Measurements from ENCODE around the gene CLMN. TPM values are rescaled to one million over a fixed set of nuclear protein-coding genes. Genes with fewer than 3 reads are reported as not detected.

The CLMN gene
- total and polyA plus RNA-seq, 2 of the 8 experiments (the other 6 are each of a cell fraction or from before 2014, with no cell fraction given): 1.6 to 8.2 TPM

GRCh38 chr14:95199298-95199983 is 120.3 kb downstream of the CLMN start:
- ChIA-PET CTCF (ENCODE audit: partially characterized antibody) (interaction anchor here (0.6 to 4.3 kb wide), 4 partner anchors 22 to 492 kb away, joined by 3 to 10 read pairs (median 3); no protein-coding TSS in a partner anchor), POLR2A (ENCODE audit: partially characterized antibody) (interaction anchor here (0.7 to 1.7 kb wide), 5 partner anchors 8 to 152 kb away, joined by 3 to 4 read pairs (median 3); no protein-coding TSS in a partner anchor)
- Histone ChIP-seq H3K9me3 (ENCODE audit: insufficient read depth in 2 of 2, low read depth in 1 of 2, low read length in 1 of 2) (no peaks in the 10 kb centered on the region; a peak in 1 of 4 replicates), H4K8ac (ENCODE audit: extremely low read depth, insufficient read depth, low read length) (no peak overlapping the region), H3K56ac (replicated peaks; ENCODE audit: insufficient read length, low read depth, low read length) (no peak overlapping the region), H2BK20ac (ENCODE audit: low read length) (peak overlapping the region; percentile 97), H4K5ac (ENCODE audit: insufficient read length, low read depth, low read length) (no peak overlapping the region), H3K9ac (replicated peaks in 1 of 4; ENCODE audit: extremely low read depth in 1 of 4, low read depth in 3 of 4, low read length in 3 of 4) (no peak overlapping the region), H4K20me1 (replicated peaks in 1 of 2; ENCODE audit: control insufficient read depth in 1 of 2, insufficient read depth in 2 of 2, low read length in 2 of 2) (no peaks in the 10 kb centered on the region), H3K18ac (ENCODE audit: extremely low read depth, low read length) (peak overlapping the region; percentile 71; the same call in 1 of the 2 replicates), H2BK5ac (ENCODE audit: low read depth, low read length) (0 out of 2 replicates have a peak overlapping the region, but pooled peaks have one; percentile 7), H3K23ac (ENCODE audit: insufficient read length) (no peak overlapping the region), H2BK120ac (replicated peaks; ENCODE audit: low read depth, low read length) (no peak overlapping the region), H3K4me2 (ENCODE audit: insufficient read depth in 1 of 2, low read depth in 2 of 2, low read length in 2 of 2) (peak overlapping the region; percentile 24 to 60; a peak in 3 of 4 replicates), H3K36me3 (ENCODE audit: control insufficient read depth in 2 of 4, insufficient read depth in 4 of 4, low read length in 3 of 4) (peaks cover 0 to 7% (median 0%) of the 10 kb centered on the region in 4 experiments; a peak in 2 of 8 replicates), H2AFZ (ENCODE audit: low read length) (no peak overlapping the region), H2AK5ac (ENCODE audit: low read depth, low read length) (no peak overlapping the region), H3K27me3 (replicated peaks in 1 of 4; ENCODE audit: control insufficient read depth in 3 of 4, extremely low read depth in 1 of 4, insufficient read depth in 3 of 4, low read length in 3 of 4) (no peaks in the 10 kb centered on the region), H2BK12ac (ENCODE audit: low read depth, low read length) (no peak overlapping the region), H2BK15ac (ENCODE audit: low read length) (0 out of 2 replicates have a peak overlapping the region, but pooled peaks have one; percentile 25), H3K14ac (ENCODE audit: insufficient read length) (no peak overlapping the region), H3K4me3 (ENCODE audit: extremely low read depth in 1 of 4, insufficient read depth in 2 of 4, low read depth in 3 of 4, low read length in 4 of 4) (no peak overlapping the region), H4K91ac (replicated peaks; ENCODE audit: insufficient read length, low read length) (peak overlapping the region; percentile 50), H3K79me2 (ENCODE audit: control insufficient read depth in 1 of 2, insufficient read depth in 2 of 2, low read length in 2 of 2) (no peaks in the 10 kb centered on the region), H3K27ac (ENCODE audit: low read depth, low read length) (no peak overlapping the region), H3K79me1 (ENCODE audit: low read depth, low read length) (no peaks in the 10 kb centered on the region), H3K4ac (replicated peaks; ENCODE audit: insufficient read length, low read depth, low read length) (no peak overlapping the region), H3K4me1 (replicated peaks in 1 of 4; ENCODE audit: control insufficient read depth in 3 of 4, insufficient read depth in 4 of 4, low read length in 3 of 4) (peaks cover 12 to 25% (median 18%) of the 10 kb centered on the region in 4 experiments), H3K23me2 (ENCODE audit: low read depth, low read length) (no peaks in the 10 kb centered on the region)
- WGBS, 2 experiments (ENCODE audit: extremely low coverage in 1 of 2, insufficient coverage in 1 of 2, insufficient read length in 1 of 2, insufficient replicate concordance in 2 of 2, low coverage in 1 of 2, low lambda C conversion rate in 2 of 2, missing lambda C conversion rate in 1 of 2): 57% methylated on average over 8 of the region's 8 CpGs; no CpG with 5 or more reads in 1 of the 2 experiments
- no peak for FAIRE-seq
- TF ChIP-seq POU5F1 (IDR thresholded peaks at IDR 0.05; ENCODE audit: low read depth, low read length) (peak; percentile 73; the same call in 1 of the 2 replicates), NANOG (IDR thresholded peaks at IDR 0.05; ENCODE audit: insufficient read depth, low read depth, low read length, poor library complexity, severe bottlenecking) (peak; percentile 61), RFX5 (IDR thresholded peaks at IDR 0.05; ENCODE audit: borderline replicate concordance, low read depth, low read length) (no peak), YY1 (IDR thresholded peaks at IDR 0.05; ENCODE audit: low read depth, low read length) (0 out of 2 replicates have a peak, but pooled peaks have one; percentile 24), PHF8 (conservative IDR thresholded peaks at IDR 0.05; ENCODE audit: low read depth, low read length) (no peak)
- TF ChIP-seq, protein P1, sequence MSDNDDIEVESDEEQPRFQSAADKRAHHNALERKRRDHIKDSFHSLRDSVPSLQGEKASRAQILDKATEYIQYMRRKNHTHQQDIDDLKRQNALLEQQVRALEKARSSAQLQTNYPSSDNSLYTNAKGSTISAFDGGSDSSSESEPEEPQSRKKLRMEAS (IDR thresholded peaks at IDR 0.05): 0 out of 2 replicates have a peak, but pooled peaks have one; percentile 15
- DNase-seq (ENCODE audit: low read depth in 1 of 2, low spot score in 2 of 2): no peak

All from H1 (cell line).